HepG2 (cell line): ENCODE results near the gene TXNIP. TPM values are rescaled to one million over a fixed set of nuclear protein-coding genes. Genes with fewer than 3 reads are reported as not detected.
A peak's percentile ranks its signal among the peaks of the same experiment; 100 is the strongest.

Experiments used
- ASH2L ChIP-seq: fragments of 300-600, 200-600 bp; sonication (generic); IDR thresholded peaks from 2 replicates; pipeline ENCODE4 v1.7.0; 2017; ENCODE audit warnings: low read depth, mild to moderate bottlenecking, moderate library complexity, mixed read lengths, low read length; ENCODE audit not compliant: insufficient read length
- ATF7-NPFF ChIP-seq: sonication (generic); formaldehyde crosslinking; IDR thresholded peaks from 2 replicates; pipeline ENCODE4 v1.8.1; 2023; ENCODE audit warnings: mild to moderate bottlenecking, low read depth, missing genetic modification reagents, moderate library complexity
- ETV5 ChIP-seq: IDR thresholded peaks from 2 replicates; pipeline ENCODE4 v1.6.1; 2018; ENCODE audit warnings: missing biosample characterization, missing genetic modification reagents, inconsistent platforms, borderline replicate concordance
- FOXA1 ChIP-seq, 2 experiments: fragments of 450-650 bp in 1 of 2; sonication (generic) in 1 of 2; formaldehyde crosslinking in 1 of 2; IDR thresholded peaks; 2 replicates each; pipeline versions ENCODE4 v1.4.0 to v1.6.1; 2016 to 2020; ENCODE audit warnings: missing genetic modification reagents in 1 of 2
- FOXK1 ChIP-seq: sonication (generic); formaldehyde crosslinking; IDR thresholded peaks from 2 replicates; pipeline ENCODE4 v1.4.0; 2020; ENCODE audit warnings: low read depth, missing genetic modification reagents, borderline replicate concordance
- FOXK2 ChIP-seq: fragments of 450-650 bp; IDR thresholded peaks from 2 replicates; pipeline ENCODE4 v1.6.1; 2016
- ISL2 ChIP-seq: sonication (generic); formaldehyde crosslinking; IDR thresholded peaks from 2 replicates; pipeline ENCODE4 v1.5.0; 2020; ENCODE audit warnings: missing genetic modification reagents
- PITX1 ChIP-seq: sonication (generic); formaldehyde crosslinking; IDR thresholded peaks from 2 replicates; pipeline ENCODE4 v1.5.1; 2020; ENCODE audit warnings: mild to moderate bottlenecking, missing genetic modification reagents
- POGZ ChIP-seq: sonication (generic); formaldehyde crosslinking; IDR thresholded peaks from 2 replicates; pipeline ENCODE4 v1.4.0; 2020; ENCODE audit warnings: mild to moderate bottlenecking, missing genetic modification reagents
- RBFOX2 ChIP-seq: fragments of 200-400 bp; formaldehyde crosslinking; IDR thresholded peaks from 2 replicates; pipeline ENCODE4 v1.6.1; 2017; ENCODE audit warnings: low read depth, mild to moderate bottlenecking, low read length
- TEAD3 ChIP-seq: optimal IDR thresholded peaks from 2 replicates; pipeline ENCODE3; 2016; ENCODE audit warnings: borderline replicate concordance
- ZBTB7A ChIP-seq: sonication (generic); formaldehyde crosslinking; IDR thresholded peaks from 2 replicates; pipeline ENCODE4 v1.8.0; 2022; ENCODE audit warnings: mild to moderate bottlenecking, missing genetic modification reagents
- polyA plus RNA-seq, 8 experiments: library from polyadenylated mRNA; depleted of rRNA in 3 of 8; stranded (reverse) in 7 of 8; unstranded in 1 of 8; fragments of >200 nt; fragmentation: Illumina TruSeq in 4 of 8; extraction: Trizol in 4 of 8; gene quantifications; 2 replicates each; pipeline versions ENCODE4 v1.2.1 to v1.2.3, GENCODE V29; 2011 to 2016; ENCODE audit warnings: low read depth in 4 of 8, missing spikeins in 1 of 8, mixed read lengths in 1 of 8; ENCODE audit not compliant: insufficient read depth in 1 of 8
- total RNA-seq, 5 experiments: library from RNA; depleted of rRNA; stranded (reverse); fragments of >200 nt; fragmentation: Illumina TruSeq; extraction: Trizol; gene quantifications; 2 replicates each; pipeline ENCODE4 v1.2.3, GENCODE V29; 2016; ENCODE audit warnings: low read depth in 1 of 5
- TF ChIP-seq, protein P1 (sequence below): IDR thresholded peaks from 2 replicates; pipeline ENCODE4 v1.4.0; 2020; ENCODE audit warnings: mild to moderate bottlenecking, missing genetic modification reagents
- TF ChIP-seq, protein P2 (sequence below): sonication (generic); formaldehyde crosslinking; IDR thresholded peaks from 2 replicates; pipeline ENCODE4 v1.5.0; 2020; ENCODE audit warnings: mild to moderate bottlenecking, missing genetic modification reagents, borderline replicate concordance
- TF ChIP-seq, protein P3 (sequence below): sonication (generic); formaldehyde crosslinking; IDR thresholded peaks from 2 replicates; pipeline ENCODE4 v1.5.1; 2020; ENCODE audit warnings: mild to moderate bottlenecking, moderate library complexity, missing genetic modification reagents
- TF ChIP-seq, protein P4 (sequence below): IDR thresholded peaks from 2 replicates; pipeline ENCODE4 v1.6.1; 2016; ENCODE audit warnings: low read depth, control low read depth
- TF ChIP-seq, protein P5 (sequence below): sonication (generic); formaldehyde crosslinking; IDR thresholded peaks from 2 replicates; pipeline ENCODE4 v1.4.0; 2020; ENCODE audit warnings: mild to moderate bottlenecking, missing genetic modification reagents

TXNIP gene
- total and polyA plus RNA-seq, 2 of the 13 experiments (the other 11 are each of a cell fraction or from before 2014, with no cell fraction given) = 24.4 to 237 TPM

DNA sequence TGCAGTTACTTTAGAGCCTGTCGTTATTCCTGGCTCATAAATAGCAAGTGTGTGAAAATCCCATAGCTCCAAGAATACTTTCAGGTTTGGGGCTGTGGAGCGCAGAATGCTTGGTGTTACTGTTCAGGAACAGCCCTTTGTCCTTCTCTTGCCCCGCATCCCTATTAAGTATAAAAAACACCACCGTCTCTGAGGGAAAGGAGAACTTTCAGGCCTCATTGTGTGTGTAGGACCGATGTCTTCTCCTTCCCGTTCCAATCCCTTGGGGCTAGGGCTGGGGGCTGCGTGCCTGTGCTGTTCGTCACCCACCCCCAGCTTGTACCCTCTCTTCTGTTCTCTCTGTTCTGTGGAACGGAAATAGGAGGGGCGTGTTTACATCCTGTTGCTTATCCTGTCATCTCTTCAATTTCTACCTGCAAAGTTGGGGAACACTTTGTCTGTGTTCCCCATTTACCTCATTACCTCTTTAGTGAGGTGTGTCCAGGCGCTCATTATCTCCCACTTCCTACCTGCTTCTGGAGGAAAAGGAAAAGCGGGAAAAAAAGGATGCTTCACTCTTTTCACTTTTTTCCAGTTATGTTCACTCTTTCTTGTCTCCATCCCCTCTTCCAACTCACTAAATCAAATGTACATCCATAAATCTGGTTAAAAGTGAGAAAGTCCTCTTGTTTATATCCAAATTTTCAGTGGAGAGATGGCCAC, 788 bp upstream of the TXNIP start (continued):
- TF ChIP-seq, protein P1, sequence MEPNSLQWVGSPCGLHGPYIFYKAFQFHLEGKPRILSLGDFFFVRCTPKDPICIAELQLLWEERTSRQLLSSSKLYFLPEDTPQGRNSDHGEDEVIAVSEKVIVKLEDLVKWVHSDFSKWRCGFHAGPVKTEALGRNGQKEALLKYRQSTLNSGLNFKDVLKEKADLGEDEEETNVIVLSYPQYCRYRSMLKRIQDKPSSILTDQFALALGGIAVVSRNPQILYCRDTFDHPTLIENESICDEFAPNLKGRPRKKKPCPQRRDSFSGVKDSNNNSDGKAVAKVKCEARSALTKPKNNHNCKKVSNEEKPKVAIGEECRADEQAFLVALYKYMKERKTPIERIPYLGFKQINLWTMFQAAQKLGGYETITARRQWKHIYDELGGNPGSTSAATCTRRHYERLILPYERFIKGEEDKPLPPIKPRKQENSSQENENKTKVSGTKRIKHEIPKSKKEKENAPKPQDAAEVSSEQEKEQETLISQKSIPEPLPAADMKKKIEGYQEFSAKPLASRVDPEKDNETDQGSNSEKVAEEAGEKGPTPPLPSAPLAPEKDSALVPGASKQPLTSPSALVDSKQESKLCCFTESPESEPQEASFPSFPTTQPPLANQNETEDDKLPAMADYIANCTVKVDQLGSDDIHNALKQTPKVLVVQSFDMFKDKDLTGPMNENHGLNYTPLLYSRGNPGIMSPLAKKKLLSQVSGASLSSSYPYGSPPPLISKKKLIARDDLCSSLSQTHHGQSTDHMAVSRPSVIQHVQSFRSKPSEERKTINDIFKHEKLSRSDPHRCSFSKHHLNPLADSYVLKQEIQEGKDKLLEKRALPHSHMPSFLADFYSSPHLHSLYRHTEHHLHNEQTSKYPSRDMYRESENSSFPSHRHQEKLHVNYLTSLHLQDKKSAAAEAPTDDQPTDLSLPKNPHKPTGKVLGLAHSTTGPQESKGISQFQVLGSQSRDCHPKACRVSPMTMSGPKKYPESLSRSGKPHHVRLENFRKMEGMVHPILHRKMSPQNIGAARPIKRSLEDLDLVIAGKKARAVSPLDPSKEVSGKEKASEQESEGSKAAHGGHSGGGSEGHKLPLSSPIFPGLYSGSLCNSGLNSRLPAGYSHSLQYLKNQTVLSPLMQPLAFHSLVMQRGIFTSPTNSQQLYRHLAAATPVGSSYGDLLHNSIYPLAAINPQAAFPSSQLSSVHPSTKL = peak; percentile 51
- TF ChIP-seq PITX1 = no peak
- TF ChIP-seq, protein P2, sequence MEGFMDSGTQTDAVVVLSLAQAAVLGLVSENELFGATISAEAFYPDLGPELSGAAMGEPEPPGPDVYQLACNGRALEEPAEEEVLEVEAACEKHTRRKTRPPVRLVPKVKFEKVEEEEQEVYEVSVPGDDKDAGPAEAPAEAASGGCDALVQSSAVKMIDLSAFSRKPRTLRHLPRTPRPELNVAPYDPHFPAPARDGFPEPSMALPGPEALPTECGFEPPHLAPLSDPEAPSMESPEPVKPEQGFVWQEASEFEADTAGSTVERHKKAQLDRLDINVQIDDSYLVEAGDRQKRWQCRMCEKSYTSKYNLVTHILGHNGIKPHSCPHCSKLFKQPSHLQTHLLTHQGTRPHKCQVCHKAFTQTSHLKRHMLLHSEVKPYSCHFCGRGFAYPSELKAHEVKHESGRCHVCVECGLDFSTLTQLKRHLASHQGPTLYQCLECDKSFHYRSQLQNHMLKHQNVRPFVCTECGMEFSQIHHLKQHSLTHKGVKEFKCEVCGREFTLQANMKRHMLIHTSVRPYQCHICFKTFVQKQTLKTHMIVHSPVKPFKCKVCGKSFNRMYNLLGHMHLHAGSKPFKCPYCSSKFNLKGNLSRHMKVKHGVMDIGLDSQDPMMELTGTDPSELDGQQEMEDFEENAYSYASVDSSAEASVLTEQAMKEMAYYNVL (CRISPR knock-in tag) = peak; percentile 46; the same call in 1 of the 2 replicates
- TF ChIP-seq, protein P3, sequence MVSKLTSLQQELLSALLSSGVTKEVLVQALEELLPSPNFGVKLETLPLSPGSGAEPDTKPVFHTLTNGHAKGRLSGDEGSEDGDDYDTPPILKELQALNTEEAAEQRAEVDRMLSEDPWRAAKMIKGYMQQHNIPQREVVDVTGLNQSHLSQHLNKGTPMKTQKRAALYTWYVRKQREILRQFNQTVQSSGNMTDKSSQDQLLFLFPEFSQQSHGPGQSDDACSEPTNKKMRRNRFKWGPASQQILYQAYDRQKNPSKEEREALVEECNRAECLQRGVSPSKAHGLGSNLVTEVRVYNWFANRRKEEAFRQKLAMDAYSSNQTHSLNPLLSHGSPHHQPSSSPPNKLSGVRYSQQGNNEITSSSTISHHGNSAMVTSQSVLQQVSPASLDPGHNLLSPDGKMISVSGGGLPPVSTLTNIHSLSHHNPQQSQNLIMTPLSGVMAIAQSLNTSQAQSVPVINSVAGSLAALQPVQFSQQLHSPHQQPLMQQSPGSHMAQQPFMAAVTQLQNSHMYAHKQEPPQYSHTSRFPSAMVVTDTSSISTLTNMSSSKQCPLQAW = peak; percentile 28; the same call in 1 of the 2 replicates
- TF ChIP-seq ZBTB7A (CRISPR knock-in tag) = peak; percentile 87
- no peak for TF ChIP-seq POGZ (CRISPR knock-in tag)
- peak; percentile 7; the same call in 1 of the 2 replicates for TF ChIP-seq FOXK2
- TF ChIP-seq, protein P4, sequence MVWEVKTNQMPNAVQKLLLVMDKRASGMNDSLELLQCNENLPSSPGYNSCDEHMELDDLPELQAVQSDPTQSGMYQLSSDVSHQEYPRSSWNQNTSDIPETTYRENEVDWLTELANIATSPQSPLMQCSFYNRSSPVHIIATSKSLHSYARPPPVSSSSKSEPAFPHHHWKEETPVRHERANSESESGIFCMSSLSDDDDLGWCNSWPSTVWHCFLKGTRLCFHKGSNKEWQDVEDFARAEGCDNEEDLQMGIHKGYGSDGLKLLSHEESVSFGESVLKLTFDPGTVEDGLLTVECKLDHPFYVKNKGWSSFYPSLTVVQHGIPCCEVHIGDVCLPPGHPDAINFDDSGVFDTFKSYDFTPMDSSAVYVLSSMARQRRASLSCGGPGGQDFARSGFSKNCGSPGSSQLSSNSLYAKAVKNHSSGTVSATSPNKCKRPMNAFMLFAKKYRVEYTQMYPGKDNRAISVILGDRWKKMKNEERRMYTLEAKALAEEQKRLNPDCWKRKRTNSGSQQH (CRISPR knock-in tag) = no peak
- no peak for TF ChIP-seq ASH2L
- TF ChIP-seq ISL2 (CRISPR knock-in tag) = 0 out of 2 replicates have a peak, but pooled peaks have one; percentile 14
- TF ChIP-seq TEAD3 (CRISPR knock-in tag) = peak; percentile 54
- TF ChIP-seq RBFOX2 = 0 out of 2 replicates have a peak, but pooled peaks have one; percentile 45
- TF ChIP-seq ETV5 (CRISPR knock-in tag) = peak; percentile 97
- no peak for TF ChIP-seq ATF7-NPFF (CRISPR knock-in tag)
- TF ChIP-seq, protein P5, sequence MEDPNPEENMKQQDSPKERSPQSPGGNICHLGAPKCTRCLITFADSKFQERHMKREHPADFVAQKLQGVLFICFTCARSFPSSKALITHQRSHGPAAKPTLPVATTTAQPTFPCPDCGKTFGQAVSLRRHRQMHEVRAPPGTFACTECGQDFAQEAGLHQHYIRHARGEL (CRISPR knock-in tag) = no peak
- TF ChIP-seq FOXA1 (IDR thresholded peaks at IDR 0.05) = no peak
- TF ChIP-seq FOXA1 (CRISPR knock-in tag; IDR thresholded peaks at IDR 0.05) = peak; percentile 54
- peak; percentile 49; the same call in 1 of the 2 replicates for TF ChIP-seq FOXK1 (CRISPR knock-in tag)
